DOHH2 (cell line): ENCODE data around the gene SAP30L.

ENCODE experiments used
- EZH2phosphoT487 ChIP-seq: fragments of 200-600 bp; sonication (generic); IDR thresholded peaks from 2 replicates; pipeline ENCODE4 v1.6.1; 2017; ENCODE audit warnings: borderline replicate concordance, mild to moderate bottlenecking, antibody characterized with exemption, low read length, moderate library complexity, mixed read lengths
- TF ChIP-seq, protein P1 (sequence below): fragments of 200-600 bp; sonication (generic); IDR thresholded peaks from one replicate; pipeline ENCODE4 v1.5.1; 2014; ENCODE audit warnings: antibody characterized with exemption, mild to moderate bottlenecking, low read depth, low read length; ENCODE audit not compliant: poor library complexity, severe bottlenecking

DNA sequence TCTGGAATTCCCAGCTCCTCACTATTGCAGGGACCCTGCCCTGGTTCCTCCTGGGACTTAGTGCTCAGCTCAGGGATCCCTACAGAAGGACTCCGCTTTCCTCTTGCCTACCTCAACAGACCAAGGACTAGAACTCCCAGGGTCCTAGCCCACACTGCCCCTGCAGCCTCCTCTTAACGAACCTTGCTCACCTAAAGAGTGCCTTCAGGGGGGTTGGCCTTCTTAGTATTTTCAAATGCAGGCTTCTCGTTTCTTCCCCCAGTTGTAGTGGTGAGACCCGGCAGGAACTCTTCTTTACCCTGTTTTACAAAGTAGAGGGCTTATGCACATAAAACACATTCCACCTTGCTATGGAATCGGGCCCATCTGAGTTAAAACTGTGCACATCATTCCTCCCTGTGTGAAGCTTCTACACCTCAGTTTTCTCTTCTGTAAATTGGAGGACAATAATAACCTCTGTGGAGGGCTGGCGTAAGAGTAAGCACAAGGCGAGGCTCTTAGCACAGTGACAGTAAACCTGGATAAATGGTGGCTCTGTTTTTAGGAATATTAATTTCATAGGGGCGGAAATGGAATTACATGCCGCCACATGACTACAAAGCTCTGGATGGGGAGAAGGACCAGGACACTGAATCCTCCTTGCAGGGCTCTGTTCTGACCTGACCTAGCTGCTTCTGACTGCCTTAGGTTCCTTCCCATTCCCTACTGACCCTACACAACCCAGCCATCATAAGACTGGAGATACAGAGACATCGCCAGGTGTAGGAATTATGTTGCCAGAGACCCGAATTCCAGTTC lies 36.0 kb downstream of the SAP30L start:
- TF ChIP-seq, protein P1, sequence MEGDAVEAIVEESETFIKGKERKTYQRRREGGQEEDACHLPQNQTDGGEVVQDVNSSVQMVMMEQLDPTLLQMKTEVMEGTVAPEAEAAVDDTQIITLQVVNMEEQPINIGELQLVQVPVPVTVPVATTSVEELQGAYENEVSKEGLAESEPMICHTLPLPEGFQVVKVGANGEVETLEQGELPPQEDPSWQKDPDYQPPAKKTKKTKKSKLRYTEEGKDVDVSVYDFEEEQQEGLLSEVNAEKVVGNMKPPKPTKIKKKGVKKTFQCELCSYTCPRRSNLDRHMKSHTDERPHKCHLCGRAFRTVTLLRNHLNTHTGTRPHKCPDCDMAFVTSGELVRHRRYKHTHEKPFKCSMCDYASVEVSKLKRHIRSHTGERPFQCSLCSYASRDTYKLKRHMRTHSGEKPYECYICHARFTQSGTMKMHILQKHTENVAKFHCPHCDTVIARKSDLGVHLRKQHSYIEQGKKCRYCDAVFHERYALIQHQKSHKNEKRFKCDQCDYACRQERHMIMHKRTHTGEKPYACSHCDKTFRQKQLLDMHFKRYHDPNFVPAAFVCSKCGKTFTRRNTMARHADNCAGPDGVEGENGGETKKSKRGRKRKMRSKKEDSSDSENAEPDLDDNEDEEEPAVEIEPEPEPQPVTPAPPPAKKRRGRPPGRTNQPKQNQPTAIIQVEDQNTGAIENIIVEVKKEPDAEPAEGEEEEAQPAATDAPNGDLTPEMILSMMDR = no peak
- TF ChIP-seq EZH2phosphoT487 = no peak
